Left ventricle myocardium inferior (tissue), 1 donor: ENCODE results near the gene ZNF385B. TPM values are rescaled to one million over a fixed set of nuclear protein-coding genes. Genes with fewer than 3 reads are reported as not detected.

Experiments
- DNase-seq: peaks from one replicate; pipeline ENCODE4 v3.0.0-alpha.2; 2020
- H3K27ac ChIP-seq: fragments of 200-600 bp; replicated peaks from 2 replicates; pipeline ENCODE4 v1.8.0; 2021
- H3K27me3 ChIP-seq: fragments of 200-600 bp; 2 replicates; pipeline ENCODE4 v1.8.0; 2021; ENCODE audit warnings: low read depth
- H3K36me3 ChIP-seq: fragments of 200-600 bp; 2 replicates; pipeline ENCODE4 v1.8.0; 2021
- H3K4me1 ChIP-seq: fragments of 200-600 bp; 2 replicates; pipeline ENCODE4 v1.8.0; 2021
- H3K4me3 ChIP-seq: fragments of 200-600 bp; 2 replicates; pipeline ENCODE4 v1.8.0; 2021; ENCODE audit warnings: mild to moderate bottlenecking, moderate library complexity
- H3K9me3 ChIP-seq: fragments of 200-600 bp; replicated peaks from 2 replicates; pipeline ENCODE4 v1.8.0; 2021
- intact Hi-C: fragments of 100-400 bp; cut with micrococcal nuclease; formaldehyde crosslinking; loops from one replicate; pipeline ENCODE4 v1.11.0; 2022
- total RNA-seq: library from RNA; stranded (reverse); fragmentation: NEBNext Ultra II Directional; extraction: Animal tissue kit (Norgen Biotek cat#: 25700); gene quantifications from one replicate; pipeline ENCODE4 v1.2.1, GENCODE V29; 2021
- TF ChIP-seq, protein P1 (sequence below): fragments of 200-600 bp; IDR thresholded peaks from 2 replicates; pipeline ENCODE4 v1.8.0; 2021; ENCODE audit warnings: antibody characterized with exemption, mild to moderate bottlenecking, borderline replicate concordance
- donor health status: DM: no; HTN: yes; CAD: no; lungs with severe emphysema.

Gene ZNF385B
- total RNA-seq, 1 donor from 2014 or later: 0.14 TPM

DNA sequence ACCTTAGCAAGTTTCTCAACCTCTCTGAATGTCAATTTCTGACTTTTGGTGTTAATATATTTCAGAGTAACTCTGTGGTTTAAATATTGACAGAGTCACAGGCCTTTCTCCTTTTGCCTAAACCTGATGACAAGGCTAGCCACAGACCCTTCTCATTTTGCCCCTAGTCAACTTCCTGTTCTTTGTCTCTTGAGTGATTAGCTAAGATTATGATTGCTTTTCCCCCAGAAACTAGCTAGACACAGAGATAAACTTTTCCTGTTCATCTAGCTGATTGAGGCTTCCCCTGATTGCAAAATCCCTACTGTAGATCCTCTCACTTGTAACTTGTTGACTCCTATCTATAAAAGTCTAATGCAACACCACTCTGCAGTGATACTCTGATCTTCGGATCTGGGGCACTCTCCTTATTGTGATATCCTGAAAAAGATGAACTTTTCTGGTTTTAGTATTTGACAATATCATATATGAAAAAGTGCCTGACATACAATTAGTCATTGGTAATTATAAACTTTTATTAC, 241.4 kb downstream of the ZNF385B start:
- DNase-seq: no peak
- TF ChIP-seq, protein P1, sequence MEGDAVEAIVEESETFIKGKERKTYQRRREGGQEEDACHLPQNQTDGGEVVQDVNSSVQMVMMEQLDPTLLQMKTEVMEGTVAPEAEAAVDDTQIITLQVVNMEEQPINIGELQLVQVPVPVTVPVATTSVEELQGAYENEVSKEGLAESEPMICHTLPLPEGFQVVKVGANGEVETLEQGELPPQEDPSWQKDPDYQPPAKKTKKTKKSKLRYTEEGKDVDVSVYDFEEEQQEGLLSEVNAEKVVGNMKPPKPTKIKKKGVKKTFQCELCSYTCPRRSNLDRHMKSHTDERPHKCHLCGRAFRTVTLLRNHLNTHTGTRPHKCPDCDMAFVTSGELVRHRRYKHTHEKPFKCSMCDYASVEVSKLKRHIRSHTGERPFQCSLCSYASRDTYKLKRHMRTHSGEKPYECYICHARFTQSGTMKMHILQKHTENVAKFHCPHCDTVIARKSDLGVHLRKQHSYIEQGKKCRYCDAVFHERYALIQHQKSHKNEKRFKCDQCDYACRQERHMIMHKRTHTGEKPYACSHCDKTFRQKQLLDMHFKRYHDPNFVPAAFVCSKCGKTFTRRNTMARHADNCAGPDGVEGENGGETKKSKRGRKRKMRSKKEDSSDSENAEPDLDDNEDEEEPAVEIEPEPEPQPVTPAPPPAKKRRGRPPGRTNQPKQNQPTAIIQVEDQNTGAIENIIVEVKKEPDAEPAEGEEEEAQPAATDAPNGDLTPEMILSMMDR: no peak
- intact Hi-C loops: no loop called here
- no peaks in the 10 kb centered on the region for H3K4me1 ChIP-seq
- no peak overlapping the region for H3K4me3 ChIP-seq
- no peaks in the 10 kb centered on the region for H3K27me3 ChIP-seq
- H3K9me3 ChIP-seq: peaks cover 4% of the 10 kb centered on the region
- H3K36me3 ChIP-seq: no peaks in the 10 kb centered on the region
- H3K27ac ChIP-seq: no peak overlapping the region

DNA sequence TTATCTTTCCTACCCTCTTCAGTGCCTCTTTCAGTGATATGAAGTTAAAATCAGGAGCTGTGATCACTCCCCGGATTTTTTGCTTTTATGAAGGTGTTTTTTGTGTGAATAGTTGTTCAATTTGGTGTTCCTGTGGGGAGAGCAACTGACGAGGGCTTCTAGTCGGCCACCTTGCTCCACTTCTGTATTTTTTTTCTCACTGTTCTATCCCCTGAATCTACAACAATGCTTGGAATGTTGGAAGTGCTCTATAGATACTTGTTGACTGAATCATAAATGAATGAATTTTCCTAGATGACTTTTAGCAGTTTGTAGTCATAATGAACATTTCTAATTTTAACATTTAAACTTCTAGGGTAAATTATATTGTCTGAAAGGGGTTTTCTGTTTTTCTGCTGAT, 247.3 kb downstream of the ZNF385B start:
- TF ChIP-seq, protein P1: no peak
- H3K9me3 ChIP-seq: no peaks in the 10 kb centered on the region
- H3K27ac ChIP-seq: no peak overlapping the region
- H3K4me1 ChIP-seq: no peaks in the 10 kb centered on the region
- no peaks in the 10 kb centered on the region for H3K27me3 ChIP-seq
- no peak for DNase-seq
- intact Hi-C loops: no loop called here
- H3K4me3 ChIP-seq: no peak overlapping the region
- no peaks in the 10 kb centered on the region for H3K36me3 ChIP-seq

DNA sequence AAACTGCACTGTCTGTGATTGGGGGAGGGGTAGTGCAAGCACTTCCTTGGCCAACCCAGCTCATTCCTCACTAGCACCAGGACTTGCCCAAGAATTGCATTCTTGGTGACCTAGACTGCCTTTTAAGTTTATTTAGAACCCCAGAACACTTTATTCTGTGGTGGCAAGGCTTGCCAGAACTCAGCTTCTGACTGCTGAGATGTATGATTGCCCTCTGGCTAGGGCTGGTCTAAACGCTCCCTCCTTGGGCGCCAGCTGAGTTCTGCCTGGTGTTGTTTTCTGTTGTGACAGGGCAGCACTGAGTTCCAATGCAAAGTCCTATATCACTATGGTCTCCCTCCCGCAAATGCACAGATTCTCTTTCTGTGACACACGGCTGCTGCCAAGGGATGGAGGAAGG, 247.7 kb downstream of the ZNF385B start:
- H3K27me3 ChIP-seq: no peaks in the 10 kb centered on the region
- no peak overlapping the region for H3K27ac ChIP-seq
- intact Hi-C loops: no loop called here
- H3K9me3 ChIP-seq: no peaks in the 10 kb centered on the region
- H3K4me3 ChIP-seq: no peak overlapping the region
- H3K4me1 ChIP-seq: no peaks in the 10 kb centered on the region
- no peak for DNase-seq
- no peaks in the 10 kb centered on the region for H3K36me3 ChIP-seq
- TF ChIP-seq, protein P1: no peak

DNA sequence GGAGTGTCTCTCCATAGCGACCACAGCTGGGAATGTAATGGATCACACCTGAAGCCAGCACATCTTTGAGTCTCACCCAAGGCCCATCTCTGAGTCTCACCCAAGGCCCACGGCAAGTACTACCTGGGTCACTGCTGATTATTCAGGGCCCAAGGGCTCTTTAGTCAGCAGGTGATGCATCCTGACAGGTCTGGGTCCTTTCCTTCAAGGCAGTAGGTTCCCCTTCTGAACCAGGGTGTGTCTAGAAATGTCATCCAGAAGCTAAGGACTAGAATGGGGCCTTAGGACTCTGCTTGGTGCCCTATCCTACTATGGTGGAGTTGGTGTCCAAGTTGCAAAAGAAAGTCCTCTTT, 248.1 kb downstream of the ZNF385B start:
- H3K9me3 ChIP-seq: no peaks in the 10 kb centered on the region
- H3K27ac ChIP-seq: no peak overlapping the region
- no peak overlapping the region for H3K4me3 ChIP-seq
- H3K36me3 ChIP-seq: no peaks in the 10 kb centered on the region
- intact Hi-C loops: no loop called here
- TF ChIP-seq, protein P1: no peak
- no peaks in the 10 kb centered on the region for H3K4me1 ChIP-seq
- H3K27me3 ChIP-seq: no peaks in the 10 kb centered on the region
- no peak for DNase-seq

DNA sequence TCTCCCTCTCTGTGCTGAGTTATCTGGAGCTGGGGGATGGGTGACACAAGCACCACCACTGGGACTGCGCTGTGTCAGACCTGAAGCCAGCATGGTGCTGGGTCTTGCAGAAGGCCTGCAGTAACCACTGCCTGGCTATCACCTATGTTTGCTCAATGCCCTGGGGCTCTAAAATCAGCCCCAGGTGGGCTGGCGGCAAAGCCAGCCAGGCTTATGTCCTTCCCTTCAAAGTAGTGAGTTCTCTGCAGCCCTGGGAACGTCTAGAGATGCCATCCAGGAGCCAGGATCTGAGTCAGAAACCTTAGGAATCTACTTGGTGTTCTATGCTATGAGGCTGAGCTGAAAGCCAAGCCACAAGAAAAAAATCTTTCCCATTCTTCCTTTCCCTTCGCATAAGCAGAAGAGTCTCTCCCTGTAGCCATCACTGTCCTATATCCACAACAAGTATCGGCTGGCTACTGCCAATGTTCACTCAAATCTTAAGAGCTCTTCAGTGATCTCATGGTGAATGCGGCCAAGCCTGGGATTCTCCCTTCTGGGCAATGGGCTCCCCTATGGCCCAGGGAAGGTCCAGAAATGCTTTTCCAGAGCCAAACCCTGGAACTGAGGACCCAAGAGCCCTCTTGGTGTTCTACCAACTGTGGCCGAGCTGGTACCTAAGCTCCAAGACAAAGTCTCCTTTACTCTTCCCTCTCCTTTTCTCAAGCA, 248.7 kb downstream of the ZNF385B start:
- intact Hi-C loops: no loop called here
- Histone ChIP-seq H3K4me1 (no peaks in the 10 kb centered on the region), H3K36me3 (no peaks in the 10 kb centered on the region)

More for the DNA sequence above, 248.7 kb downstream of the ZNF385B start:
- Histone ChIP-seq H3K9me3 (no peaks in the 10 kb centered on the region), H3K27ac (no peak overlapping the region), H3K4me3 (no peak overlapping the region), H3K27me3 (no peaks in the 10 kb centered on the region)
- DNase-seq: no peak
- TF ChIP-seq, protein P1: no peak
